ENCODE measurements around the gene PRSS2. TPM values are rescaled to one million over a fixed set of nuclear protein-coding genes. Genes with fewer than 3 reads are reported as not detected.

Gene PRSS2
- total RNA-seq, 4 donors from 2014 or later = not detected

DNA sequence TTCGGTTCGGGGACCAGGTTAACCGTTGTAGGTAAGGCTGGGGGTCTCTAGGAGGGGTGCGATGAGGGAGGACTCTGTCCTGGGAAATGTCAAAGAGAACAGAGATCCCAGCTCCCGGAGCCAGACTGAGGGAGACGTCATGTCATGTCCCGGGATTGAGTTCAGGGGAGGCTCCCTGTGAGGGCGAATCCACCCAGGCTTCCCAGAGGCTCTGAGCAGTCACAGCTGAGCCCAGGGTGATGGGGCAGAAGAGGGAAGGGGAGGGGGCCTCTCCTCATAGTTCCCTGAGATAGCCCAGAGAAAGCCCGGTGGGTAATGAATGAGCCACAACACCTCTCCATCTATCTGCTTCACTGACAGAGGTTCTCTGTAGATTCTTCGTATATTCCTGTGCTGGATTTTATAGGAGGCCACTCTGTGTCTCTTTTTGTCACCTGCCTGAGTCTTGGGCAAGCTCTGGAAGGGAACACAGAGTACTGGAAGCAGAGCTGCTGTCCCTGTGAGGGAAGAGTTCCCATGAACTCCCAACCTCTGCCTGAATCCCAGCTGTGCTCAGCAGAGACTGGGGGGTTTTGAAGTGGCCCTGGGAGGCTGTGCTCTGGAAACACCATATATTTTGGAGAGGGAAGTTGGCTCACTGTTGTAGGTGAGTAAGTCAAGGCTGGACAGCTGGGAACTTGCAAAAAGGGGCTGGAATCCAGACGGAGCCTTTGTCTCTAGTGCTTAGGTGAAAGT lies 16.4 kb downstream of the PRSS2 start:
- H3K27ac ChIP-seq = no peak overlapping the region
- H3K9me3 ChIP-seq = no peaks in the 10 kb centered on the region
- intact Hi-C loops (cut with DNase I; ENCODE audit: low total_unique reads) = no loop called here
- H3K4me1 ChIP-seq = no peaks in the 10 kb centered on the region
- H3K4me3 ChIP-seq = no peak overlapping the region
- TF ChIP-seq CTCF (IDR thresholded peaks at IDR 0.05) (no peak), POLR2A (IDR thresholded peaks at IDR 0.05) (no peak)
- H3K36me3 ChIP-seq = no peaks in the 10 kb centered on the region
- H3K27me3 ChIP-seq = no peaks in the 10 kb centered on the region
- no peak for DNase-seq

- intact Hi-C loops (cut with DNase I; ENCODE audit: low total_unique reads) = no loop called here
- H3K27me3 ChIP-seq = no peaks in the 10 kb centered on the region
- H3K4me3 ChIP-seq = no peak overlapping the region
- TF ChIP-seq POLR2A (IDR thresholded peaks at IDR 0.05) (no peak), CTCF (IDR thresholded peaks at IDR 0.05) (no peak)
- no peaks in the 10 kb centered on the region for H3K4me1 ChIP-seq
- no peaks in the 10 kb centered on the region for H3K36me3 ChIP-seq
- no peaks in the 10 kb centered on the region for H3K9me3 ChIP-seq
- no peak for DNase-seq
- H3K27ac ChIP-seq = no peak overlapping the region
These were observed 17.0 kb downstream of the PRSS2 start for GRCh38 chr7:142787783-142788182.

DNA sequence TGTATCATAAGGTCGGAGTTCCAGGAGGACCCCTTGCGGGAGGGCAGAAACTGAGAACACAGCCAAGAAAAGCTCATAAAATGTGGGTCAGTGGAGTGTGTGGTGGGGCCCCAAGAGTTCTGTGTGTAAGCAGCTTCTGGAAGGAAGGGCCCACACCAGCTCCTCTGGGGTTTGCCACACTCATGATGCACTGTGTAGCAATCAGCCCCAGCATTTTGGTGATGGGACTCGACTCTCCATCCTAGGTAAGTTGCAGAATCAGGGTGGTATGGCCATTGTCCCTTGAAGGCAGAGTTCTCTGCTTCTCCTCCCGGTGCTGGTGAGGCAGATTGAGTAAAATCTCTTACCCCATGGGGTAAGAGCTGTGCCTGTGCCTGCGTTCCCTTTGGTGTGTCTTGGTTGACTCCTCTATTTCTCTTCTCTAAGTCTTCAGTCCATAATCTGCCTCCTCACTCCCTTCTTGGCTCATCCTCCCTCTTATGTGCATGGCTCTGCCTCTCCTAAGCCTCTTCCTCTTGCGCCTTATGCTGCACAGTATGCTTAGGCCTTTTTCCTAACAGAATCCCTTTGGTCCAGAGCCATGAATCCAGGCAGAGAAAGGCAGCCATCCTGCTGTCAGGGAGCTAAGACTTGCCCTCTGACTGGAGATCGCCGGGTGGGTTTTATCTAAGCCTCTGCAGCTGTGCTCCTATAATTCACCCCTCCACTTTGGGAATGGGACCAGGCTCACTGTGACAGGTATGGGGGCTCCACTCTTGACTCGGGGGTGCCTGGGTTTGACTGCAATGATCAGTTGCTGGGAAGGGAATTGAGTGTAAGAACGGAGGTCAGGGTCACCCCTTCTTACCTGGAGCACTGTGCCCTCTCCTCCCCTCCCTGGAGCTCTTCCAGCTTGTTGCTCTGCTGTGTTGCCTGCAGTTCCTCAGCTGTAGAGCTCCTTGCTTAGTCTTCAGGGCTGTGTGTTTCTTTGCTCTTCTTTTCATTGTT lies 17.8 kb downstream of the PRSS2 start:
- Histone ChIP-seq H3K36me3 (no peaks in the 10 kb centered on the region), H3K4me1 (no peaks in the 10 kb centered on the region), H3K4me3 (no peak overlapping the region), H3K9me3 (no peaks in the 10 kb centered on the region), H3K27me3 (no peaks in the 10 kb centered on the region), H3K27ac (no peak overlapping the region)
- intact Hi-C loops (cut with DNase I; ENCODE audit: low total_unique reads) = no loop called here
- TF ChIP-seq POLR2A (IDR thresholded peaks at IDR 0.05) (no peak), CTCF (IDR thresholded peaks at IDR 0.05) (no peak)
- DNase-seq = no peak

DNA sequence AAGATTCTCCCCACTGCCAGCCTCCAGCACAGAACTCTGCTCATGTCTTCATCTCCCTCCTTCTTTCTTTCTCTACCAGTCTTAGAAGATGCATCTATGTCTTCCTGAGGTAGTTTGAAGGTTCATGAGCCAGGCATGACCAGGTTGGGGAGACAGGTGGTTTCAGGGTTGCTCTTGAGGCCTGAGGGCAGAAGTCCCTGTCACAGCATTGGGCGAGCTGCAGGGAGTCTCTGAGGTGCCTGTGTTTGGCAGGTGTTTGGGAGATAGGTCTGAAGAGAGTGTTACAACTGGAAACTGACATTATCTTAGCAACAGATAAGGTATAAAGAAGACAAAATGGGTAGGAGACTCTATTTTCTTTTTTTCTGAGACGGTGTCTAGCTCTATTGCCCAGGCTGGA lies 18.7 kb downstream of the PRSS2 start:
- Histone ChIP-seq H3K9me3 (no peaks in the 10 kb centered on the region), H3K4me1 (no peaks in the 10 kb centered on the region), H3K27me3 (no peaks in the 10 kb centered on the region), H3K27ac (no peak overlapping the region), H3K4me3 (no peak overlapping the region), H3K36me3 (no peaks in the 10 kb centered on the region)
- TF ChIP-seq CTCF (IDR thresholded peaks at IDR 0.05) (no peak), POLR2A (IDR thresholded peaks at IDR 0.05) (no peak)
- intact Hi-C loops (cut with DNase I; ENCODE audit: low total_unique reads) = no loop called here
- DNase-seq = no peak

DNA sequence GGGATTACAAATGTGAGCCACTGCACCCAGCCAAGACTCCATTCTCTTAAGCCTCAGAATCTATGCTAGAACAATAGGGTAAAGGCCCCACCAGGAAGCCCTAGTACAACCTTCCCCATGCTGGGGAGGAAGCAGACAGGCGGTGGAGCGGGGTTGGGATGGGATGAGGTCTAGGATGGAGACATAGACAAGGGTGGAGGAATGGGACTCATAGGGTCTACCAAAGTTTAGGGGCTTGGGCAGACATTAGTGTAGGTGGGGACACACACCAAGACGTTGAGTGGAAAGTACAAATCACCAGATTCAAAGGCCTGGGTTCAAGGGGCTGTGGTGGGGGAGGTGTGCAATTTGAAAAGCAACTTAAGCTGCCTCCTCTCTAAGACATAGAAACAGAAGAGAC lies 19.3 kb downstream of the PRSS2 start:
- no peaks in the 10 kb centered on the region for H3K9me3 ChIP-seq
- H3K27me3 ChIP-seq = no peaks in the 10 kb centered on the region
- H3K27ac ChIP-seq = no peak overlapping the region
- no peak overlapping the region for H3K4me3 ChIP-seq
- H3K36me3 ChIP-seq = no peaks in the 10 kb centered on the region
- no peak for DNase-seq
- intact Hi-C loops (cut with DNase I; ENCODE audit: low total_unique reads) = no loop called here
- H3K4me1 ChIP-seq = no peaks in the 10 kb centered on the region
- TF ChIP-seq CTCF (IDR thresholded peaks at IDR 0.05) = no peak
- TF ChIP-seq POLR2A (IDR thresholded peaks at IDR 0.05) = no peak

Measured in uterus (tissue), 4 donors.